HepG2 (cell line): Measurements from ENCODE around the gene EMILIN3. TPM values are rescaled to one million over a fixed set of nuclear protein-coding genes. Genes with fewer than 3 reads are reported as not detected.

Source experiments
- ATAC-seq: fragments of 200-7000 bp; cut with Tn5 transposase; 3 replicates; pipeline ENCODE4 v1.9.1; 2020; ENCODE audit warnings: mild to moderate bottlenecking, moderate library complexity
- BruUV-seq: library from RNA; stranded (reverse); fragments of 400-500 nt; replicated peaks from 2 replicates; lab custom pipeline; 2021; lab: Mats Ljungman, UMichigan
- CTCF ChIA-PET: fragments of 300-600 bp; formaldehyde crosslinking; extraction: SDS; loops from one replicate; lab custom pipeline; 2021; ENCODE audit warnings: low total read pairs, inconsistent platforms, low intra/inter-chr PET ratio; lab: Yijun Ruan, JAX
- POLR2A ChIA-PET: fragments of 350-600 bp; sonication (Branson Sonifier 250); formaldehyde crosslinking; loops from one replicate; lab custom pipeline; 2020; ENCODE audit warnings: antibody characterized with exemption, inconsistent platforms; lab: Yijun Ruan, JAX
- DNase-seq: peaks from one replicate; pipeline ENCODE4 v3.0.0-alpha.2; 2015; ENCODE audit warnings: low spot score
- FAIRE-seq: peaks from 3 replicates; lab custom pipeline; 2011; peaks lifted over from hg19 to GRCh38; lab: Jason Lieb, UNC
- H2AFZ ChIP-seq: one replicate; pipeline ENCODE4 v1.6.1; 2011; ENCODE audit warnings: low read length, inconsistent platforms
- H3K27ac ChIP-seq: fragments of 300-600 bp; 3 replicates; pipeline ENCODE4 v1.8.0; 2011; ENCODE audit warnings: mixed run types, mild to moderate bottlenecking, mixed read lengths, low read length, inconsistent platforms; ENCODE audit not compliant: insufficient read depth; ENCODE audit errors: extremely low read length
- H3K27me3 ChIP-seq, 2 experiments: fragments of 200-600 bp in 1 of 2; 2 replicates in 1 of 2; 3 replicates in 1 of 2; pipeline versions ENCODE4 v1.6.0 to v1.8.0; 2011; ENCODE audit warnings: low read length in 2 of 2, mild to moderate bottlenecking in 2 of 2, moderate library complexity in 2 of 2, inconsistent platforms in 1 of 2; ENCODE audit not compliant: insufficient read depth in 2 of 2, control insufficient read depth in 1 of 2
- H3K36me3 ChIP-seq, 2 experiments: fragments of 200-600 bp in 1 of 2; replicated peaks in 1 of 2; 2 replicates in 1 of 2; 3 replicates in 1 of 2; pipeline versions ENCODE4 v1.5.1 to v1.8.0; 2011; ENCODE audit warnings: low read length in 2 of 2, inconsistent platforms in 1 of 2; ENCODE audit not compliant: insufficient read depth in 2 of 2, control insufficient read depth in 1 of 2
- H3K4me1 ChIP-seq: 2 replicates; pipeline ENCODE4 v1.5.1; 2012; ENCODE audit warnings: low read length, inconsistent platforms; ENCODE audit not compliant: insufficient read depth
- H3K4me2 ChIP-seq: 2 replicates; pipeline ENCODE4 v1.6.0; 2011; ENCODE audit warnings: low read depth, low read length, inconsistent platforms
- H3K4me3 ChIP-seq, 3 experiments: fragments of 200-600 bp in 1 of 3; sonication (generic), shearing (Covaris generic) in 1 of 3; replicated peaks in 1 of 3; 2 replicates each; pipeline ENCODE4 v1.5.1; 2011 to 2016; ENCODE audit warnings: low read length in 3 of 3, inconsistent platforms in 2 of 3, low read depth in 2 of 3, mild to moderate bottlenecking in 2 of 3, control low read depth in 1 of 3, mixed read lengths in 1 of 3; ENCODE audit not compliant: insufficient read depth in 1 of 3
- H3K79me2 ChIP-seq: one replicate; pipeline ENCODE4 v1.6.1; 2011; ENCODE audit warnings: low read length, inconsistent platforms; ENCODE audit not compliant: insufficient read depth
- H3K9ac ChIP-seq: 2 replicates; pipeline ENCODE4 v1.6.0; 2011; ENCODE audit warnings: mild to moderate bottlenecking, low read depth, low read length, inconsistent platforms; ENCODE audit not compliant: insufficient read depth
- H3K9me3 ChIP-seq: 2 replicates; pipeline ENCODE4 v1.5.1; 2012; ENCODE audit warnings: mild to moderate bottlenecking, low read length
- H4K20me1 ChIP-seq: 2 replicates; pipeline ENCODE4 v1.6.0; 2011; ENCODE audit warnings: inconsistent platforms, mild to moderate bottlenecking, low read length, moderate library complexity; ENCODE audit not compliant: insufficient read depth
- ADNP ChIP-seq: sonication (generic); formaldehyde crosslinking; IDR thresholded peaks from 2 replicates; pipeline ENCODE4 v1.4.0; 2020; ENCODE audit warnings: missing genetic modification reagents
- ATF2 ChIP-seq: sonication (generic); formaldehyde crosslinking; IDR thresholded peaks from 2 replicates; pipeline ENCODE4 v1.4.0; 2020; ENCODE audit warnings: missing genetic modification reagents
- CEBPG ChIP-seq: IDR thresholded peaks from 2 replicates; pipeline ENCODE4 v1.6.1; 2016
- FOXC1 ChIP-seq: sonication (generic); formaldehyde crosslinking; IDR thresholded peaks from 2 replicates; pipeline ENCODE4 v1.8.0; 2022; ENCODE audit warnings: mild to moderate bottlenecking, missing genetic modification reagents, borderline replicate concordance
- GFI1 ChIP-seq: sonication (generic); formaldehyde crosslinking; IDR thresholded peaks from 2 replicates; pipeline ENCODE4 v1.5.0; 2020; ENCODE audit warnings: missing genetic modification reagents, mild to moderate bottlenecking, borderline replicate concordance
- GLI4 ChIP-seq: sonication (generic); formaldehyde crosslinking; IDR thresholded peaks from 2 replicates; pipeline ENCODE4 v1.5.1; 2020; ENCODE audit warnings: missing genetic modification reagents, mild to moderate bottlenecking, moderate library complexity, borderline replicate concordance
- HNF4G ChIP-seq, 2 experiments: sonication (generic) in 1 of 2; formaldehyde crosslinking in 1 of 2; IDR thresholded peaks; 2 replicates each; pipeline versions ENCODE4 v1.4.0 to v1.6.1; 2011 to 2020; ENCODE audit warnings: borderline replicate concordance in 2 of 2, low read depth in 2 of 2, mild to moderate bottlenecking in 2 of 2, low read length in 1 of 2, missing genetic modification reagents in 1 of 2, moderate library complexity in 1 of 2
- IRF9 ChIP-seq: sonication (generic); formaldehyde crosslinking; IDR thresholded peaks from 2 replicates; pipeline ENCODE4 v1.8.0; 2022; ENCODE audit warnings: missing genetic modification reagents, mild to moderate bottlenecking, borderline replicate concordance
- SP1 ChIP-seq, 2 experiments: fragments of 450-650 bp in 1 of 2; sonication (generic) in 1 of 2; formaldehyde crosslinking in 1 of 2; IDR thresholded peaks; 2 replicates each; pipeline versions ENCODE4 v1.4.0 to v1.6.1; 2016 to 2020; ENCODE audit warnings: missing genetic modification reagents in 1 of 2
- TAF1 ChIP-seq: sonication (generic); formaldehyde crosslinking; IDR thresholded peaks from 2 replicates; pipeline ENCODE4 v1.4.0; 2020; ENCODE audit warnings: missing genetic modification reagents
- TCF12 ChIP-seq, 2 experiments: fragments of 450-650 bp in 1 of 2; sonication (generic) in 1 of 2; formaldehyde crosslinking in 1 of 2; IDR thresholded peaks; 2 replicates each; pipeline versions ENCODE4 v1.6.1 to v1.8.0; 2017 to 2022; ENCODE audit warnings: antibody characterized with exemption in 1 of 2, mild to moderate bottlenecking in 1 of 2, missing genetic modification reagents in 1 of 2, moderate library complexity in 1 of 2
- TOPORS ChIP-seq: sonication (generic); formaldehyde crosslinking; IDR thresholded peaks from 2 replicates; pipeline ENCODE4 v1.8.0; 2023; ENCODE audit warnings: mild to moderate bottlenecking, missing genetic modification reagents
- ZBTB38 ChIP-seq: sonication (generic); formaldehyde crosslinking; IDR thresholded peaks from 2 replicates; pipeline ENCODE4 v1.5.1; 2020; ENCODE audit warnings: mild to moderate bottlenecking, missing genetic modification reagents
- ZFP82 ChIP-seq: sonication (generic); formaldehyde crosslinking; IDR thresholded peaks from 2 replicates; pipeline ENCODE4 v1.5.1; 2020; ENCODE audit warnings: mild to moderate bottlenecking, missing genetic modification reagents, borderline replicate concordance
- ZNF121 ChIP-seq: sonication (generic); formaldehyde crosslinking; IDR thresholded peaks from 2 replicates; pipeline ENCODE4 v1.5.0; 2020; ENCODE audit warnings: mild to moderate bottlenecking, missing genetic modification reagents
- ZNF253 ChIP-seq: sonication (generic); formaldehyde crosslinking; IDR thresholded peaks from 2 replicates; pipeline ENCODE4 v1.8.0; 2022; ENCODE audit warnings: mild to moderate bottlenecking, missing genetic modification reagents, borderline replicate concordance
- ZNF296 ChIP-seq: sonication (generic); formaldehyde crosslinking; conservative IDR thresholded peaks from 2 replicates; pipeline ENCODE4 v1.5.0; 2020; ENCODE audit warnings: mild to moderate bottlenecking, missing genetic modification reagents
- ZNF367 ChIP-seq: sonication (generic); formaldehyde crosslinking; IDR thresholded peaks from 2 replicates; pipeline ENCODE4 v1.4.0; 2020; ENCODE audit warnings: missing genetic modification reagents, borderline replicate concordance
- ZNF501 ChIP-seq: sonication (generic); formaldehyde crosslinking; IDR thresholded peaks from 2 replicates; pipeline ENCODE4 v1.5.1; 2020; ENCODE audit warnings: mild to moderate bottlenecking, moderate library complexity, missing genetic modification reagents
- ZNF672 ChIP-seq: sonication (generic); formaldehyde crosslinking; IDR thresholded peaks from 2 replicates; pipeline ENCODE4 v1.8.1; 2022; ENCODE audit warnings: missing genetic modification reagents
- WGBS: methylation state at CpG from one replicate; pipeline ENCODE4 v1.1.6; 2017; ENCODE audit warnings: low lambda C conversion rate; 5-methylcytosine and 5-hydroxymethylcytosine counted together
- in situ Hi-C: cut with HindIII; loops from 2 replicates; pipeline ENCODE4 v1.10.0; 2017; ENCODE audit warnings: low pct_unique_long_range_greater_than_20kb; ENCODE audit not compliant: extremely low pct_ligation_motif_present
- intact Hi-C: fragments of 100-400 bp; cut with micrococcal nuclease; formaldehyde crosslinking; loops from one replicate; pipeline ENCODE4 v1.10.0; 2022; ENCODE audit not compliant: unreplicated experiment
- polyA plus RNA-seq, 8 experiments: library from polyadenylated mRNA; depleted of rRNA in 3 of 8; stranded (reverse) in 7 of 8; unstranded in 1 of 8; fragments of >200 nt; fragmentation: Illumina TruSeq in 4 of 8; extraction: Trizol in 4 of 8; gene quantifications; 2 replicates each; pipeline versions ENCODE4 v1.2.1 to v1.2.3, GENCODE V29; 2011 to 2016; ENCODE audit warnings: low read depth in 4 of 8, missing spikeins in 1 of 8, mixed read lengths in 1 of 8; ENCODE audit not compliant: insufficient read depth in 1 of 8
- total RNA-seq, 5 experiments: library from RNA; depleted of rRNA; stranded (reverse); fragments of >200 nt; fragmentation: Illumina TruSeq; extraction: Trizol; gene quantifications; 2 replicates each; pipeline ENCODE4 v1.2.3, GENCODE V29; 2016; ENCODE audit warnings: low read depth in 1 of 5
- TF ChIP-seq, protein P1 (sequence below): sonication (generic); formaldehyde crosslinking; IDR thresholded peaks from 2 replicates; pipeline ENCODE4 v1.5.1; 2020; ENCODE audit warnings: missing genetic modification reagents, mild to moderate bottlenecking, borderline replicate concordance

EMILIN3 gene
- total and polyA plus RNA-seq, 2 of the 13 experiments (the other 11 are each of a cell fraction or from before 2014, with no cell fraction given) = 0.25 to 0.29 TPM

DNA sequence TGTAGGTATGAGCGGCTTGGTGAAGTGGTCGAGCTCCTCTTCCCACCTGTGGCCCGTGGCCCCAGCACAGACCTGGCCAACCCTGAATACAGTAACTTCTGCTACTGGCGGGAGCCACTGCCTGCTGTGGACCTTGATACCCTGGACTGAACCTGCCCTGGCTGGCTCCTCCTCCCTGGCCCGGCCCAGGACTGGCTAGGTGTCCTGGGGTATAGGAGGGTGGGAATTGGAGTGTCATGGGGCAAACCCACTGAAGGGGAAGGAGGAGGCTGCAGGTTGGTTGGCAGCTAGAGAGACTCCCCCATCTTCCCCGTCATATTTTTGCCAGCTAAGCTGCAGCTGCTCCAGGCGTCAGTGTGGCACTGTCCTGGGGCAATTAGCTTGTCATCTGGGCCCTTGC, 7.9 kb downstream of the EMILIN3 start:
- Histone ChIP-seq H4K20me1 (no peaks in the 10 kb centered on the region), H3K9ac (no peak overlapping the region), H3K36me3 (peaks cover 9 to 10% of the 10 kb centered on the region in 2 experiments; a peak in 3 of 5 replicates), H3K27ac (no peak overlapping the region), H3K4me1 (peaks cover 13% of the 10 kb centered on the region), H3K4me3 (no peak overlapping the region), H3K79me2 (no peaks in the 10 kb centered on the region), H3K27me3 (0 out of 5 replicates have a peak, but pooled peaks cover 0 to 4% of the 10 kb centered on the region in 2 experiments), H3K9me3 (no peaks in the 10 kb centered on the region), H2AFZ (no peak overlapping the region), H3K4me2 (peak overlapping the region; percentile 29)
- intact Hi-C loops (loop anchor here (2.0 kb wide), 1 partner anchor 18 kb away; the partner anchor contains the start of gene LPIN3), in situ Hi-C loops (no loop called here)
- WGBS = 48% methylated on average over 7 of the region's 7 CpGs
- FAIRE-seq = peak; percentile 77
- ChIA-PET CTCF (no interaction called here), POLR2A (no interaction called here)
- no TSS peak for BruUV-seq
- ATAC-seq = peak; percentile 82
- peak; percentile 58 for DNase-seq
- TF ChIP-seq TOPORS (CRISPR knock-in tag) (0 out of 2 replicates have a peak, but pooled peaks have one; percentile 41), GLI4 (CRISPR knock-in tag) (no peak), TAF1 (CRISPR knock-in tag) (no peak), ZNF296 (CRISPR knock-in tag) (no peak), TCF12 (IDR thresholded peaks at IDR 0.05) (no peak), TCF12 (CRISPR knock-in tag; IDR thresholded peaks at IDR 0.05) (no peak), HNF4G (IDR thresholded peaks at IDR 0.05; ENCODE audit: borderline replicate concordance, low read depth, low read length) (peak; percentile 73; the same call in 1 of the 2 replicates), HNF4G (CRISPR knock-in tag; IDR thresholded peaks at IDR 0.05; ENCODE audit: borderline replicate concordance, low read depth) (no peak), ADNP (CRISPR knock-in tag) (no peak), GFI1 (peak; percentile 47; the same call in 1 of the 2 replicates), IRF9 (CRISPR knock-in tag) (peak; percentile 79; the same call in 1 of the 2 replicates), FOXC1 (CRISPR knock-in tag) (0 out of 2 replicates have a peak, but pooled peaks have one; percentile 20), SP1 (IDR thresholded peaks at IDR 0.05) (no peak), SP1 (CRISPR knock-in tag; IDR thresholded peaks at IDR 0.05) (peak; percentile 37; the same call in 1 of the 2 replicates), ZNF253 (CRISPR knock-in tag) (no peak), CEBPG (no peak), ZNF501 (CRISPR knock-in tag) (no peak), ZNF367 (no peak), ZNF121 (CRISPR knock-in tag) (peak; percentile 68), ZFP82 (CRISPR knock-in tag) (no peak), ATF2 (no peak), ZBTB38 (CRISPR knock-in tag) (peak; percentile 35; the same call in 1 of the 2 replicates), ZNF672 (no peak)
- TF ChIP-seq, protein P1, sequence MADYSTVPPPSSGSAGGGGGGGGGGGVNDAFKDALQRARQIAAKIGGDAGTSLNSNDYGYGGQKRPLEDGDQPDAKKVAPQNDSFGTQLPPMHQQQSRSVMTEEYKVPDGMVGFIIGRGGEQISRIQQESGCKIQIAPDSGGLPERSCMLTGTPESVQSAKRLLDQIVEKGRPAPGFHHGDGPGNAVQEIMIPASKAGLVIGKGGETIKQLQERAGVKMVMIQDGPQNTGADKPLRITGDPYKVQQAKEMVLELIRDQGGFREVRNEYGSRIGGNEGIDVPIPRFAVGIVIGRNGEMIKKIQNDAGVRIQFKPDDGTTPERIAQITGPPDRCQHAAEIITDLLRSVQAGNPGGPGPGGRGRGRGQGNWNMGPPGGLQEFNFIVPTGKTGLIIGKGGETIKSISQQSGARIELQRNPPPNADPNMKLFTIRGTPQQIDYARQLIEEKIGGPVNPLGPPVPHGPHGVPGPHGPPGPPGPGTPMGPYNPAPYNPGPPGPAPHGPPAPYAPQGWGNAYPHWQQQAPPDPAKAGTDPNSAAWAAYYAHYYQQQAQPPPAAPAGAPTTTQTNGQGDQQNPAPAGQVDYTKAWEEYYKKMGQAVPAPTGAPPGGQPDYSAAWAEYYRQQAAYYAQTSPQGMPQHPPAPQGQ = no peak
